Measurements from ENCODE around the gene PWP1.

GRCh38 chr12:107702106-107702505 lies 16.5 kb downstream of the PWP1 start:
- TF ChIP-seq CTCF (IDR thresholded peaks at IDR 0.05; ENCODE audit: low read length) (no peak), EZH2 (optimal IDR thresholded peaks at IDR 0.05; ENCODE audit: low read depth, low read length) (no peak), EZH2phosphoT487 (IDR thresholded peaks at IDR 0.05; ENCODE audit: low read length) (no peak)

All from MM.1S (cell line).